Pancreas (tissue), 10 donors: Measurements from ENCODE around the gene COL25A1. TPM values are rescaled to one million over a fixed set of nuclear protein-coding genes. Genes with fewer than 3 reads are reported as not detected.

Experiments
- ATAC-seq, 4 donors: fragments of 200-7000 bp; cut with Tn5 transposase; one replicate each; pipeline versions ENCODE4 v1.8.0 to v1.9.1; 2020; ENCODE audit warnings: mild to moderate bottlenecking in 4 of 4, moderate library complexity in 4 of 4
- DNase-seq, 6 donors: peaks; one replicate each; pipeline ENCODE4 v3.0.0-alpha.2; 2020
- FAIRE-seq: peaks from 2 replicates; lab custom pipeline; 2012; peaks lifted over from hg19 to GRCh38; lab: Jason Lieb, UNC
- H3K27ac ChIP-seq, 4 donors: fragments of 200-600 bp; sonication (generic); 1 replicate in 3 of 4; 2 replicates in 1 of 4; pipeline versions ENCODE4 v1.5.0 to v1.8.0; 2020
- H3K27me3 ChIP-seq, 4 donors: fragments of 200-600 bp; one replicate each; pipeline ENCODE4 v1.8.0; 2021
- H3K36me3 ChIP-seq, 3 donors: fragments of 200-600 bp; sonication (generic) in 1 of 3; one replicate each; pipeline versions ENCODE4 v1.5.0 to v1.8.0; 2020 to 2021
- H3K4me1 ChIP-seq, 3 donors: fragments of 200-600 bp; one replicate each; pipeline ENCODE4 v1.8.0; 2021
- H3K4me3 ChIP-seq, 4 donors: fragments of 200-600 bp; sonication (generic) in 2 of 4; one replicate each; pipeline versions ENCODE4 v1.5.0 to v1.8.0; 2020 to 2021
- H3K9me3 ChIP-seq, 4 donors: fragments of 200-600 bp; one replicate each; pipeline ENCODE4 v1.8.0; 2021
- CTCF ChIP-seq, 4 donors: fragments of 200-600 bp; sonication (generic) in 3 of 4; IDR thresholded peaks; one replicate each; pipeline versions ENCODE4 v1.5.0 to v1.8.0; 2021; ENCODE audit warnings: antibody characterized with exemption in 4 of 4
- WGBS, 2 donors: extraction: QIAGEN DNeasy Blood & Tissue Kit; methylation state at CpG; one replicate each; pipeline ENCODE4 v1.1.7; 2013; 5-methylcytosine and 5-hydroxymethylcytosine counted together
- intact Hi-C, 3 donors: fragments of 100-400 bp; cut with DNase I; formaldehyde crosslinking; loops; one replicate each; pipeline versions ENCODE4 v1.11.1 to v1.14.2; 2022
- polyA plus RNA-seq, 2 donors: library from polyadenylated mRNA; stranded (reverse); fragments of 200-250 nt; gene quantifications; one replicate each; pipeline ENCODE4 v1.2.3, GENCODE V29; 2013
- total RNA-seq, 6 donors: library from RNA; stranded (reverse); fragmentation: NEBNext Ultra II Directional in 4 of 6; extraction: Animal tissue kit (Norgen Biotek cat#: 25700) in 4 of 6; gene quantifications; one replicate each; pipeline versions ENCODE4 v1.2.1 to v1.2.4, GENCODE V29; 2021 to 2023
- donor health status: healthy with polysubstance abuse.
- donor health status: DM: no; HTN: no; CAD: no; lungs with moderate emphysema.
- donor health status: DM: no; HTN: no; CAD: no.
- donor health status: control.
- donor health status: control.
- donor health status: Bipolar disorder and iron deficiency.
- donor health status: DM: yes; HTN: yes; CAD: no.
- donor health status: DM: no; HTN: no; CAD: no.
- donor health status: DM: no; HTN: no; CAD: no.
- donor health status: DM: yes; HTN: yes; CAD: no.

The COL25A1 gene
- total and polyA plus RNA-seq, 8 donors: 0.08 to 0.46 (median 0.22) TPM

- no peak for ATAC-seq
- no peak for FAIRE-seq
These were observed 372.3 kb downstream of the COL25A1 start for GRCh38 chr4:108930186-108930585.

GRCh38 chr4:108926781-108927180, 375.7 kb downstream of the COL25A1 start:
- intact Hi-C loops: no loop called here
- no peaks in the 10 kb centered on the region for H3K4me1 ChIP-seq

More at GRCh38 chr4:108930186-108930585, 372.3 kb downstream of the COL25A1 start:
- H3K27ac ChIP-seq: no peak overlapping the region
- DNase-seq: no peak
- intact Hi-C loops: no loop called here
- no peak overlapping the region for H3K4me3 ChIP-seq
- no peaks in the 10 kb centered on the region for H3K9me3 ChIP-seq
- H3K4me1 ChIP-seq: no peaks in the 10 kb centered on the region
- no peaks in the 10 kb centered on the region for H3K27me3 ChIP-seq
- H3K36me3 ChIP-seq: no peaks in the 10 kb centered on the region
- TF ChIP-seq CTCF (IDR thresholded peaks at IDR 0.05): no peak

GRCh38 chr4:108926061-108926460, 376.4 kb downstream of the COL25A1 start:
- Histone ChIP-seq H3K36me3 (no peaks in the 10 kb centered on the region), H3K27ac (no peak overlapping the region), H3K4me3 (no peak overlapping the region), H3K4me1 (no peaks in the 10 kb centered on the region), H3K27me3 (peaks cover 0 to 5% (median 0%) of the 10 kb centered on the region in 4 donors), H3K9me3 (no peaks in the 10 kb centered on the region)
- intact Hi-C loops: no loop called here
- FAIRE-seq (no peak), ATAC-seq (no peak), DNase-seq (no peak)
- TF ChIP-seq CTCF (IDR thresholded peaks at IDR 0.05): no peak
- WGBS, 2 donors: 71 to 77% methylated on average over 1 of the region's 1 CpG

More at GRCh38 chr4:108926781-108927180, 375.7 kb downstream of the COL25A1 start:
- Histone ChIP-seq H3K27ac (no peak overlapping the region), H3K27me3 (peaks cover 0 to 5% (median 0%) of the 10 kb centered on the region in 4 donors), H3K4me3 (no peak overlapping the region), H3K36me3 (no peaks in the 10 kb centered on the region), H3K9me3 (no peaks in the 10 kb centered on the region)
- FAIRE-seq: no peak
- no peak for ATAC-seq
- WGBS, 2 donors: 72 to 75% methylated on average over 3 of the region's 3 CpGs
- no peak for TF ChIP-seq CTCF (IDR thresholded peaks at IDR 0.05)
- no peak for DNase-seq

GRCh38 chr4:108922191-108922590, 380.3 kb downstream of the COL25A1 start:
- H3K27ac ChIP-seq: no peak overlapping the region
- intact Hi-C loops: no loop called here
- no peak overlapping the region for H3K4me3 ChIP-seq
- no peaks in the 10 kb centered on the region for H3K9me3 ChIP-seq
- FAIRE-seq: no peak
- no peaks in the 10 kb centered on the region for H3K36me3 ChIP-seq
- WGBS, 2 donors: 76 to 87% methylated on average over 5 of the region's 5 CpGs
- peaks cover 0 to 5% (median 0%) of the 10 kb centered on the region in 4 donors for H3K27me3 ChIP-seq
- DNase-seq: no peak
- H3K4me1 ChIP-seq: no peaks in the 10 kb centered on the region
- no peak for TF ChIP-seq CTCF (IDR thresholded peaks at IDR 0.05)
- no peak for ATAC-seq

GRCh38 chr4:108920395-108921087, 381.9 kb downstream of the COL25A1 start:
- intact Hi-C loops: no loop called here
- H3K4me3 ChIP-seq: no peak overlapping the region
- no peak for TF ChIP-seq CTCF (IDR thresholded peaks at IDR 0.05)
- no peaks in the 10 kb centered on the region for H3K36me3 ChIP-seq
- no peaks in the 10 kb centered on the region for H3K4me1 ChIP-seq
- H3K9me3 ChIP-seq: no peaks in the 10 kb centered on the region
- H3K27me3 ChIP-seq: peaks cover 0 to 5% (median 0%) of the 10 kb centered on the region in 4 donors
- no peak overlapping the region for H3K27ac ChIP-seq
- no peak for FAIRE-seq
- ATAC-seq: no peak
- no peak for DNase-seq
- 33 to 66% methylated on average over 2 of the region's 2 CpGs for WGBS, 2 donors
